Left lobe of liver (tissue), 2 donors: ENCODE results near the gene DTX3. TPM values are rescaled to one million over a fixed set of nuclear protein-coding genes. Genes with fewer than 3 reads are reported as not detected.
"Not testable (repeated sequence)": the region's sequence is repeated elsewhere in the genome, so short reads cannot be mapped to it uniquely, and the experiment has no call there.

Source experiments
- ATAC-seq: fragments of 200-7000 bp; cut with Tn5 transposase; one replicate; pipeline ENCODE4 v1.9.1; 2020; ENCODE audit warnings: mild to moderate bottlenecking, moderate library complexity
- DNase-seq: peaks from one replicate; pipeline ENCODE4 v3.0.0-alpha.2; 2020; ENCODE audit warnings: low spot score
- total RNA-seq: library from RNA; stranded (reverse); gene quantifications from one replicate; pipeline ENCODE4 v1.2.1, GENCODE V29; 2021
- donor health status: DM: no; HTN: no; CAD: no; lungs with moderate emphysema.
- donor health status: DM: no; HTN: yes; CAD: no.

DTX3 gene
- total RNA-seq, 1 donor from 2014 or later: 2.2 TPM

DNA sequence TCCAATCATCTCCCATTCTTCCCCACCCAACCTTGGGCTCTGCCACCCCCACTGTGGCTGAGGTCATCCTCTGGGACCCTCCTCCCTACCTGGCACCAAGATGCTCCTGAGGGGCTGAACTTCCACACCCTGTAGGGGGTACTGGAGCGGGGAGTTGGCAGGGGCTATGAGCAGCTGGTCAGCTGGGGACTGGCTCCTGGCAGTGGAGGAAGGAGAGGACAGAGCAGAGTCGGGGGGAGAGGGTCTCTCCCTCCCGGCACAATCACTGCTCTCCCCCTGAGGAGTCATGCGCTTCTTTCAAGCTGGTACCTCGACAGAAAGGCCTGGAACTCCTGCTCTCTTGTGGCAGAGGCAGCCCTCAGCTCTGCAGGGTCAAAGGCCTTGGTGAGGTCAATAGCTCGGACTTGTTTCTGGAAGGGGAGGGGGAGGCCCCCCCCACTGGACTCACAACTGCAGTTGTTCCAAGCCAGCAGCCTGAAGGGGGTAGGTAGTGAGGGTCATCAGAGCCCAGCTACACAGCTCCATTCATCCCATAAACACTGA lies 26.3 kb downstream of the DTX3 start:
- peak; percentile 42 for DNase-seq
- no peak for ATAC-seq

DNA sequence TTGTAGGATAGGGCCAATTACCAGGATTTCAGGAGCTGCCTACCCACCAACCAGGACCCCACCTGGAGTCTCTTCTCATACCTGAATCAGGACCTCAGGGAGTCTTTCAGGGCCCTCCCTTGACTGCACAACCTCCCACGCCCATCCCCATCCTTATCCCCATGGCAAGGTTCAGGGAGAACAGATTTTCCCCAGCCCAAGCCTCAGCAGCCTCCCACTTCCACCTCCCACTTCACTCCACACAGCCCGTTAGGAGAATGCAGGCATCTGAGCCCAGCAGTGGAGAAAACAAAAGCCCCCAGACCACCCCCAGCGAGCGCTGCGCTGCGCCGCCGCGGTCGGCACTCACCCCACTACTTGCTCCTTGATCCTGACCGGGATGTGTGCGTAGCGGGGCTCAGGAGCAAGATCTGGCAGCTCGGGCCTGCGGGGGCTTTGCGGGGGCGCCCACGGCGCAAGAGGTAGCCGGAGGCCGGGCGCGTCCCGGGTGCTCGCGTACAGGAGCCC lies 27.0 kb downstream of the DTX3 start:
- no peak for ATAC-seq
- DNase-seq: peak; percentile 27

DNA sequence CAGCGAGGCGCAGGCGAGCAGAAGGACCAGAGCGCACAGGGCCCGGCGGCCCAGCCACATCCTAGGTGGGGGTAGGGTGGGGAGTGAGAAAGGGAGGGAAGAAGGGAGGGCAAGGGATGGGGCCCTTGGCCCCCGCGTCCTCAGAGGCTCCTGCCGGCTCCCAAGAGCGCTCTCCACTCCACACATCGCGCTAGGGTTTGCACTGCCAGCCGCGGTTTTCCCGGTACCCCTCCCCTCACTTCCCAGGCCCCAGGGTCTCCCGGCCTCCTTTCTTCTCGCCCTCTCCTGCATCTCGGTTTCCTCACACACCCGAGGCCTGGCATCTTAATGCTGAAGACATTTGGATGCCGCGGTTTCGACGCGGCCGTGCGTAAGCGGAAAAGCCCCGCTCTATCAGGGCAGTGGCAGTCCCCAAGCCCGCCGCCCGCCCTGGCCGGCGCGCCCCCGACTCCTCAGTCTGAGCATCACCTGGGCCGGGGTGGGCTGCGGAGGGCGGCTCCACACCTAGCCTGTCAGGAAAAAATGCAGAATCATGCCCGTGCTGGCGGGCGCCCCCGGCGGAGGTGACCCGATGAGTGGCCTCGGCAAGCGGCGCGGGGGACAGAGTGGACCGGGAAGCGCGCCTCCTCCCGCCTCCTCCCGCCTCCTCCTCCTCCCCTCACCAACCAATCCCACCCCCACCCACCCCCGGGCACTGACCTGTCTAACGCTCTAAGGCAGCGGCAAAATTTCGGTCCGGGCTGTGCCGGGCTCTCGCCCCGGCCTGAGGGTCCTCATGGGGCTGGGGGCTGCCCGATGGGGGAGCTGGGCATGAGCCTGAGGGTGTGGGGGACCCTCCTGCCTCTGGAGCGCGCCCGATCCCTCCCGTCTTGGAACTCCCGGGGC lies 27.7 kb downstream of the DTX3 start:
- DNase-seq: peak; percentile 44
- ATAC-seq: peak; percentile 50

DNA sequence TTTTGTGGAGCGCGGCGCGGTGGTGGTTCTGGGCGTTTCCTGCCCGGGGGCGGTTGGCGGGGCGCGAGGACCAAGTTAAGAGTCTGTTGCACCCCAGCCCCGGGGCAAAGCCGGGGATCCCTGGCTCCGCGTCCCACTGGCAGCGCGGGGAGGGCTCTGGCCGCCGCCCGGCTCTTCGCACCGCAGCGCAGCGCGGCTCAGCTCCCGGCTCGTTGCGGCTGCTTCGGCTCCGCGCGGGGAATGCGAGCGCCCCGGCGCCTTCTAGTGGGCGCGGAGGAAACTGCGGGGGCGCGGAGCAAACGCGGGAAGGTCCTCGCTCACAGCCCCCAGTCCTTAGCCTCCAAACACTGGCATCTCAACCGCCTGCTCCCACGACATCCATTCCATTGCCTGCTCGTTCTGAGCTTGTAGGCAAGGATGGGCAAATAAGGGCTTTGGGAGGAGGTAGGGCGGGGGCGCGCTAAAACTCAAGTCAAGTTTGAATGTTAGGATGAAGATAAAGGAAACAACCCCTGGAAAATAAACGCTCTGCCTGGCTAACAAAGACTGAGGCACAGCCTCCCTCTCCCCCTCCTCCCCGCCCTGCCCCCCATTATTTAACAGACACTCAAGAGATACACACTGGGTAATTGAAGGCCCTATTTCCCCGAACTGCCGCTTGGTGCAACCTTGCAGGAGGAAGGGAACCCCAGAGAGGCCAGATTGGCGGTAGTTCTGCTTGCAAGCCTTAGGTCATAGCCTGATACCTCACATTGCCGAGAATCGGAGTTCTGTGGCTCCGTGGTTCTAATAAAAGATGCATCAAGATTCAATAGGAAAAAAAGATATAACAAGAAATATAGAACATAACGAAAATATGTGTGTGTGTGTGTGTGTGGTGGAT lies 28.6 kb downstream of the DTX3 start, which contains the start of gene B4GALNT1:
B4GALNT1 (minus strand) TSS at position 244 of the 883 bp plus-strand sequence. CDS start 1,069 bp downstream, outside the sequence.
- peak; percentile 59 for DNase-seq
- peak; percentile 96 for ATAC-seq

DNA sequence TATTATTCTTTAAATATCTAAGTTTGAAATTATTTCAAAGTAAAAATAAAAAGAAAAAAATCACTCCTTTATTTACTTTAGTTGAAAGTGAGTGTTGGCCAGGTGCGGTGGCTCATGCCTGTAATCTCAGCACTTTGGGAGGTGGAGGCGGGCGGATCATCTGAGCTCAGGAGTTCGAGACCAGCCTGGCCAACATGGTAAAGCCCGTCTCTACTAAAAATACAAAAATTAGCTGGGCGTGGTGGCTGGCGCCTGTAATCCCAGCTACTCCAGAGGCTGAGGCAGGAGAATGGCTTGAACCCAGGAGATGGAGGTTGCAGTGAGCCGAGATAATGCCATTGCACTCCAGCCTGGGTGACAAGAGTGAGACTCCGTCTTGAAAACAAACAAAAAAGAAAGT lies 32.1 kb downstream of the DTX3 start:
- not testable (repeated sequence) for ATAC-seq, DNase-seq

DNA sequence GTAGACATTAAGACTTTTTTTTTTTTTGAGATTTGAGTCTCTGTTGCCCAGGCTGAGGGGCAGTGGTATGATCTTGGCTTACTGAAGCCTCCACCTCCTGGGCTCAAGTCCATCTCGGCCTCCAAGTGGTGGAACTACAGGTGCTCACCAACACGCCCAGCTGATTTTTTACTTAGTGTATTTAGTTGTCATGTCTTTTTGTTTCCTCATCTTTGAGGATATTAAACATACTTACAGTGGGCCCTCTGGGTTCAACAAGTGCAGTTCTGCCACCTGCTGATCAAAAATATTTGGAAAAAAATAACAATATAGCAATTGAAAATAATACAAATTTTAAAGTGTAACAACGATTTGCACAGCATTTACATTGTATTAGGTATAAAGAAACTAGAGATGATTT lies 32.7 kb downstream of the DTX3 start:
- ATAC-seq (no peak), DNase-seq (no peak)

DNA sequence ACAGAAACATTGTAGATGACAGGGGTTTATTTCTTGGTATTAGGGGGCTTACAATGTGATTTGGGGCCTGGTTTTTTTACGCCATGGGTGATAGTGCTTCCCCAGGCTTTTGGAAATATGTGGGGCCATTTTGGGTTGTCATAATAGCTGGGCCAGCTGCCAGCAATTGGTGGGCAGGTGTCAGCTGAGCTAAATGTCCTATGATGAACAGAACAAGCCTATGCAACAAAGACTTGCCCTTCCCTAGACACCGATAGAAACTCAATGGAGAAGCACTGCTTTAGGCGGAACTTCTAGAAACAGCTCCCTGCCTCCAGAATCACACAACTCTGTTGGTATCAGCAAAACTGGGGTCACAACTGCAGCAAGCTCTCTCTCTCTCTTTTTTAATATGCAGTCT lies 33.5 kb downstream of the DTX3 start:
- DNase-seq (no peak), ATAC-seq (no peak)

DNA sequence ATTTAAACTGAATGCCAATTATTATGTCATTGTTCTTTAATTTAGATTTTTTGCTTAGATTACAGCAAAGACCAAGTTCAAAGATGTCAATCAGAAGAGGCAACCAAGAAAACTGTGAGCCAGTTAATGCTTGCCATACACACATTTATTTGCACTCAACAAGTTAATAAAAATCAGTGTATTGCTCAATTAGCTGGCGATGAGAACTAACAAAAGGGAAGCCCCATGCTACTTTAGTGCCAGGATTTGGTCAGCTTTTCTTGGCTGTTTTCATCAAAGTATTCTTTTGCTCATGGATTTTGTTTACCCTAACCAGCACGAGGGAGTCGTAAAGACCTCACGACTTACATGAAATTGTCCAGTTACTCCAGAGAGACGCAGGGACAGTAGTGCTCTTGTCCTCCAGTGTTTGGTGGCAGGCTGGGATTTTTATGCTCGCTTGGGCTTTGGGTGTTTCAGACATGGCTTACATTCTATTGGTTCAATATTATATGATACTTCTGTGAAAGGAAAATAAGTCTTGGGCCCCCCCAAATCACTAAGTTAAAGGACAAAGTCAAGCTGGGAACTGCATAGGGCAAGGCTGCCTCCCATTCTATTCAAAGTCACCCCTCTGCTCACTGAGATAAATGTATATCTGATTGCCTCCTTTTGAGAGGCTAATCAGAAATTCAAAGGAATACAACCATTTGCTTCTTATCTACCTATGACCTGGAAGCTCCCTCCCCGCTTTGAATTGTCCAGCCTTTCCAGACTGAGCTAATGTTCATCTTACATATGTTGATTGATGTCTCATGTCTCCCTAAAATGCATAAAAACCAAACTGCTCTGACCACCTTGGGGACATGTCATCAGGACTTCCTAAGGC lies 35.8 kb downstream of the DTX3 start:
- DNase-seq (no peak), ATAC-seq (peak; percentile 58)

DNA sequence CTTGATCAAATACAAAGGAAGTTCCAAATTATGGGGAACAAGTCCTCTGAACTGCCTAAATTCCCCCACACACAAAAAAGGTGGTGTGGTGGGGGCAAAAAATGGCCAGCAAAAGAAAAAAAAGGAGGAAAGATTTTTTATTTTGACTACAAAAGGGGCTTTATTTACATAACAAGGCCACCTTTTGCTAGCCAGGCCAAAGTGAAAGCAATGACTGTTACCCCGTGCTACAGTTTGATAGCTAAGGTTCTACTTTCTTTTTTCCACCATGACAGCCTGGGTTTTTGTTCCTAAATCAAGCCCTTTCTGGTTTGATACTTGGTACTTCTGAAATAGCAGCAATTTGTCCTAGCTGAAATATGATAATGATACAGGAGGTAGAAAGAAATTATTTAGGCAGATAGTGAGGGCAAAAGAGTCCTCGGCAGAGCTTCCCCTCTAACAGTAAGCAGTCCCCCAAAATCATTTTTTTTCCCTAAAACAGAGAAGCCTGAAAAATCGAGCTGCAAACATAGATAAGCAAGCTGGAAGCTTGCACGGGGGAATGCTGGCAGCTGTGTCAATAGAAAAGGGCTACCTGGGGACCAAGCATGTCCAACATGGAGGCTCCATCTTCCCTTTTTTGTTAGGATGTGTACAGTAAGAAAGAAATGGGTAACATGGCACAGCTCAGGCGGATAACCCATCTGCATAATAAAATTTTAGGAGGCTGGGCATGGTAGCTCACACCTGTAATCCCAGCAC lies 37.2 kb downstream of the DTX3 start:
- ATAC-seq (no peak), DNase-seq (no peak)

DNA sequence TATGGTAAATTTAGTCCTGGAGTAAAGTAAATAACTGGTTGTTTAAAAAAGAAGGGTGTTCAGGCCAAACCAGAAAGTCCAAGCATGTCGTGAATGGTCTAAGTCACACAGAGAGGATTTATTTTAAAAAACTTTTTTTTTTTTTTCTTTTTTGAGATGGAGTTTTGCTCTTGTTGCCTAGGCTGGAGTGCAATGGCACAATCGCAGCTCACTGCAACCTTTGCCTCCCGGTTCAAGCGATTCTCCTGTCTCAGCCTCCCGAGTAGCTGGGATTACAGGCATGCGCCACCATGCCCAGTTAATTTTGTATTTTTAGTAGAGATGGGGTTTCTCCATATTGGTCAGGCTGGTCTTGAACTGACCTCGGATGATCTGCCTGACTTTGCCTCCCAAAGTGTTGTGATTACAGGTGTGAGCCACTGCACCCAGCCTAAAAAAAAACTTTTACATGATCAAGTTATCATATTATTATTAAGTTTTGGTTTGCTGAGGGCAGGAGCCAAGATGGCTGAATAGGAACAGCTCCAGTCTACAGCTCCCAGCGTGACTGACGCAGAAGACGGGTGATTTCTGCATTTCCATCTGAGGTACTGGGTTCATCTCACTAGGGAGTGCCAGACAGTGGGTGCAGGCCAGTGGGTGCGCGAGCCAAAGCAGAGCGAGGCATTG lies 41.5 kb downstream of the DTX3 start:
- not testable (repeated sequence) for ATAC-seq, DNase-seq

DNA sequence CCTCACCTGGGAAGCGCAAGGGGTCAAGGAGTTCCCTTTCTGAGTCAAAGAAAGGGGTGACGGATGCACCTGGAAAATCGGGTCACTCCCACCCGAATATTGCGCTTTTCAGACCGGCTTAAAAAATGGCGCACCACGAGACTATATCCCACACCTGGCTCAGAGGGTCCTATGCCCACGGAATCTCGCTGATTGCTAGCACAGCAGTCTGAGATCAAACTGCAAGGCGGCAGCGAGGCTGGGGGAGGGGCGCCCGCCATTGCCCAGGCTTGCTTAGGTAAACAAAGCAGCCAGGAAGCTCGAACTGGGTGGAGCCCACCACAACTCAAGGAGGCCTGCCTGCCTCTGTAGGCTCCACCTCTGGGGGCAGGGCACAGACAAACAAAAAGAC lies 42.0 kb downstream of the DTX3 start:
- not testable (repeated sequence) for DNase-seq, ATAC-seq

DNA sequence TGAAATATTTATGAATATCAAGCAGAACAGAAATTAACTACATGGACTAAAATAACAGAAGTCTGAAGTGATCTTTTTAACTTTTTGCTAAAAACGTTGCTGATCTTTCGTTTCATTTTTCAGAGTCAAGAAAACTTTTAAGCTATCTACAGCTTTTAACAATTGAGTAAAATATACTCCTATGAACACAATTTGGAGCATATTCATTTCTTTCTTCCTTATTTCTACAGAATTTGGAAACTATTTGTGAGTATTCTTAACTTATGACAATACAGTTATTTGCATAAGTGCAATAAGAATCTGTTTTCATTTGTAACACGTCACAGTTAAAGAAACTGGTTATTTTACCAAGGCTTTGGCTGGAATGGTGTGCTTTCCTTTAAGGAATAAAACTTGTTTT lies 49.4 kb downstream of the DTX3 start:
- ATAC-seq: no peak

DNA sequence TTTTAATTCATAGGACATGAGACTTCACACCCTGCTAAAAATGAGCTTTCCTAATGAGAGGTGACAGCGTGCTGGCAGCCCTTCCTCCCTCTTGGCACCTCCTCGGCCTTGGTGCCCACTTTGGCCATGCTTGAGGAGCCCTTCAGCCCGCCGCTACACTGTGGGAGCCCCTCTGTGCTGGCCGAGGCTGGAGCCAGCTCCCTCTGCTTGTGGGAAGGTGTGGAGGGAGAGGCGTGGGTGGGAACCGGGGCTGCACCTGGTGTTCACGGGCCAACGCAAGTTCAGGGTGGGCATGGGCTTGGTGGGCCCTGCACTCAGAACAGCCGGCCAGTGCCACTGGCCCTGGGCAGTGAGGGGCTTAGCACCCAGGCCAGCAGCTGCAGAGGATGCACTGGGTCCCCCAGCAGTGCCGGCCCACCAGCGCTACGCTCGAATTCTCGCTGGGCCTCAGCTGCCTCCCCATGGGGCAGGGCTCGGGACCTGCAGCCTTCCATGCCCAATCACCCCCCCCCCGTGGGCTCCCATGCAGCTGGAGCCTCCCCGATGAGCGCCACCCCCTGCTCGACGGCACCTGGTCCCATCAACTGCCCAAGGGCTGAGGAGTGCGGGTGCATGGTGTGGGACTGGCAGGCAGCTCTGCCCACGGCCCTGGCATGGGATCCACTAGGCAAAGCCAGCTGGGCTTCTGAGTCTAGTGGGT lies 51.1 kb downstream of the DTX3 start:
- no peak for DNase-seq

More for the DNA sequence above, 49.4 kb downstream of the DTX3 start:
- no peak for DNase-seq

DNA sequence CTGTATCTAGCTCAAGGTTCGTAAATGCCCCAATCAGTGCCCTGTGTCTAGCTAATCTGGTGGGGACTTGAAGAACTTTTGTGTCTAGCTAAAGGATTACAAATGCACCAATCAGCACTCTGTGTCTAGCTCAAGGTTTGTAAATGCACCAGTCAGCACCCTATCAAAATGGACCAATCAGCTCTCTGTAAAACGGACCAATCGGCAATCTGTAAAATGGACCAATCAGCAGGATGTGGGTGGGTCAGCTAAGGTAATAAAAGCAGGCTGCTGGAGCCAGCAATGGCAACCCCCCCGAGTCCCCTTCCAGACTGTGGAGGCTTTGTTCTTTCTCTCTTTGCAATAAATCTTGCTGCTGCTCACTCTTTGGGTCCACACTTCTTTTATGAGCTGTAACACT lies 51.8 kb downstream of the DTX3 start:
- ATAC-seq: not testable (repeated sequence)

More for the DNA sequence above, 51.1 kb downstream of the DTX3 start:
- no peak for ATAC-seq

DNA sequence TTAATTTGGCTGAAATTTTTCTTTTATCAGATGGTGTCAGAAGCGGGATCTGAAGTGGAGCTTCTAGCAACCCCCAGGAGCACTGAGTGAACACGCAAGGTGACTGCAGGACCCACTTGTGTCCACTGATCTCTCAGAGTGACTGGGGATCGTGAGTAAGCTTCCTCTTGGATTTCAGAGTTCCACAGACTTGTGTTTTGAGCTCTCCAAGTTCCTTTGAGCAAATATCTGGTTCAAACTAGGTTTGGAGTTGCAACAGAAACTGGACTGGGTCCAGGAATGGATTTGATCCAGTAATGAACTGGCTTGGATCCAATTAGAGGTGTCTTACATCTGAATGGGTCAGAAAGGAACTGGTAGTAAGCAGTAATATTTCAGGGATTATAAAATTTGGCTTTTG lies 53.1 kb downstream of the DTX3 start:
- peak; percentile 77 for DNase-seq
- peak; percentile 89 for ATAC-seq

More for the DNA sequence above, 51.8 kb downstream of the DTX3 start:
- DNase-seq: not testable (repeated sequence)

DNA sequence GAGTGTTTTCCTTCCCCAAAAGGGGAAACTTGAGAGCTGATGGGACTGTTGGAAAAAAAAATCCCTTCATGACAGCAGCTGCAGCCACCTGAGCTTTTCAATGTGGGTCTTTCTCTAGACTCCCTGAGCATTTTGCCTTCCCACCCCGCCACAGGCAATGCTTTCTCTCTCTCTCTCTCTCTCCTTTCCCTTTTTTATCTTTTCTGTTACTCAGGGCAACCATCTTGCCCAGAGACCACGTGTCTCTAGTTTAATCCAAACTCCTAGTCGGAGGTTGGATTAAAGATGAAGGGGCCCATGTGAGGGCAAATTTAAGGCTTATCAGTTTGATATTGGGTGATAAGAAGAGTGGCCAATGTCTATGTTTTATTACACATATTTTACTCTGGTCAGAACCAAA lies 54.3 kb downstream of the DTX3 start:
- DNase-seq: no peak
- no peak for ATAC-seq
